K562 (cell line): ENCODE data around the gene CLIP1. TPM values are rescaled to one million over a fixed set of nuclear protein-coding genes. Genes with fewer than 3 reads are reported as not detected.
A peak's percentile ranks its signal among the peaks of the same experiment; 100 is the strongest.

Experiments
- ARID1B ChIP-seq: fragments of 450-650 bp; IDR thresholded peaks from 2 replicates; pipeline ENCODE4 v1.6.1; 2016; ENCODE audit warnings: antibody characterized with exemption, mild to moderate bottlenecking, inconsistent platforms
- BACH1 ChIP-seq: fragments of 200-800 bp; sonication (Bioruptor generic); IDR thresholded peaks from 2 replicates; pipeline ENCODE4 v1.6.1; 2016; ENCODE audit warnings: missing genetic modification characterization, missing compliant biosample characterization
- CBFB ChIP-seq: sonication (generic); formaldehyde crosslinking; IDR thresholded peaks from 2 replicates; pipeline ENCODE4 v1.4.0; 2020; ENCODE audit warnings: mild to moderate bottlenecking, missing genetic modification reagents
- CBX5 ChIP-seq: IDR thresholded peaks from 2 replicates; pipeline ENCODE4 v1.6.1; 2014; ENCODE audit warnings: low read depth, borderline replicate concordance
- CHD2 ChIP-seq: IDR thresholded peaks from 2 replicates; pipeline ENCODE4 v1.6.1; 2011; ENCODE audit warnings: low read depth, low read length
- FOS ChIP-seq: IDR thresholded peaks from 3 replicates; pipeline ENCODE4 v1.6.1; 2011; ENCODE audit not compliant: insufficient read length; ENCODE audit errors: extremely low read depth
- HNRNPL ChIP-seq: fragments of 200-400 bp; formaldehyde crosslinking; IDR thresholded peaks from 2 replicates; pipeline ENCODE4 v1.6.1; 2017; ENCODE audit warnings: low read depth, mild to moderate bottlenecking, low read length
- IRF2 ChIP-seq: sonication (generic); formaldehyde crosslinking; IDR thresholded peaks from 2 replicates; pipeline ENCODE4 v1.8.1; 2022; ENCODE audit warnings: mild to moderate bottlenecking, missing genetic modification reagents
- L3MBTL2 ChIP-seq: fragments of 450-650 bp; IDR thresholded peaks from 2 replicates; pipeline ENCODE4 v1.6.1; 2016; ENCODE audit warnings: mild to moderate bottlenecking, moderate library complexity
- NRF1 ChIP-seq, 2 experiments: fragments of 450-650 bp; IDR thresholded peaks in 1 of 2; conservative IDR thresholded peaks in 1 of 2; 2 replicates each; pipeline ENCODE4 v1.6.1; 2014; ENCODE audit warnings: mild to moderate bottlenecking in 2 of 2
- RAD21 ChIP-seq, 2 experiments: fragments of 250-450 bp in 1 of 2; fragments of 450-650 bp in 1 of 2; sonication (Bioruptor Pico) in 1 of 2; formaldehyde crosslinking in 1 of 2; IDR thresholded peaks in 1 of 2; conservative IDR thresholded peaks in 1 of 2; 2 replicates each; pipeline versions ENCODE4 v1.4.0 to v1.8.0; 2020 to 2022; ENCODE audit warnings: mild to moderate bottlenecking in 2 of 2, moderate library complexity in 1 of 2
- RBM34 ChIP-seq: fragments of 200-400 bp; formaldehyde crosslinking; IDR thresholded peaks from 2 replicates; pipeline ENCODE4 v1.6.1; 2018; ENCODE audit warnings: low read length, borderline replicate concordance; ENCODE audit not compliant: insufficient read depth
- SMARCC2 ChIP-seq: fragments of 450-650 bp; IDR thresholded peaks from 2 replicates; pipeline ENCODE4 v1.6.1; 2017; ENCODE audit warnings: antibody characterized with exemption, moderate library complexity, mild to moderate bottlenecking, low read depth
- ZFPM2 ChIP-seq: fragments of 250-450 bp; sonication (Bioruptor Pico); IDR thresholded peaks from 2 replicates; pipeline ENCODE4 v1.5.1; 2022; ENCODE audit warnings: mild to moderate bottlenecking
- ZNF253 ChIP-seq: fragments of 250-450 bp; sonication (Bioruptor Pico); conservative IDR thresholded peaks from 2 replicates; pipeline ENCODE4 v1.6.1; 2021; ENCODE audit warnings: mild to moderate bottlenecking
- ZNF583 ChIP-seq: fragments of 250-450 bp; sonication (Bioruptor Pico); IDR thresholded peaks from 2 replicates; pipeline ENCODE4 v1.4.0; 2020
- polyA plus RNA-seq, 8 experiments: library from polyadenylated mRNA; depleted of rRNA in 4 of 8; stranded (reverse) in 5 of 8; unstranded in 3 of 8; fragments of >200 nt; fragmentation: Nextera tagmentation in 2 of 8; fragmentation: Illumina TruSeq in 1 of 8; extraction: Ambion mirVana in 2 of 8; extraction: Trizol in 1 of 8; gene quantifications; 2 replicates each; pipeline versions ENCODE4 v1.2.1 to v1.2.3, GENCODE V29; 2011 to 2014; ENCODE audit warnings: inconsistent platforms in 1 of 8, missing spikeins in 1 of 8
- total RNA-seq, 7 experiments: library from RNA; depleted of rRNA in 6 of 7; stranded (reverse); fragments of >200 nt in 6 of 7; fragmentation: Illumina TruSeq in 2 of 7; extraction: Trizol in 2 of 7; gene quantifications; 2 replicates each; pipeline versions ENCODE4 v1.2.1 to v1.2.3, GENCODE V29; 2011 to 2021; ENCODE audit warnings: low replicate concordance in 1 of 7
- TF ChIP-seq, protein P1 (sequence below): fragments of 250-450 bp; sonication (Bioruptor Pico); IDR thresholded peaks from 2 replicates; pipeline ENCODE4 v1.5.1; 2021; ENCODE audit warnings: mild to moderate bottlenecking
- TF ChIP-seq, protein P2 (sequence below), 3 experiments: IDR thresholded peaks in 2 of 3; conservative IDR thresholded peaks in 1 of 3; 2 replicates each; pipeline ENCODE4 v1.5.1; 2011 to 2012; ENCODE audit warnings: low read length in 3 of 3, mild to moderate bottlenecking in 3 of 3, control low read depth in 2 of 3, improper control_type of control experiment in 1 of 3, inconsistent platforms in 1 of 3, low read depth in 1 of 3, mixed read lengths in 1 of 3, moderate library complexity in 1 of 3; ENCODE audit not compliant: insufficient read depth in 2 of 3
- TF ChIP-seq, protein P3 (sequence below): sonication (generic); formaldehyde crosslinking; IDR thresholded peaks from 2 replicates; pipeline ENCODE4 v1.8.1; 2022; ENCODE audit warnings: missing genetic modification reagents
- TF ChIP-seq, protein P4 (sequence below): fragments of 450-650 bp; IDR thresholded peaks from 2 replicates; pipeline ENCODE4 v1.6.1; 2017; ENCODE audit warnings: mild to moderate bottlenecking, moderate library complexity
- TF ChIP-seq, protein P5 (sequence below): fragments of 450-650 bp; formaldehyde crosslinking; conservative IDR thresholded peaks from 2 replicates; pipeline ENCODE4 v1.4.0; 2022; ENCODE audit warnings: mild to moderate bottlenecking, missing genetic modification characterization

The CLIP1 gene
- total and polyA plus RNA-seq, 9 of the 15 experiments (the other 6 are each of a cell fraction or from before 2014, with no cell fraction given) = 5.8 to 33.9 (median 27.6) TPM

DNA sequence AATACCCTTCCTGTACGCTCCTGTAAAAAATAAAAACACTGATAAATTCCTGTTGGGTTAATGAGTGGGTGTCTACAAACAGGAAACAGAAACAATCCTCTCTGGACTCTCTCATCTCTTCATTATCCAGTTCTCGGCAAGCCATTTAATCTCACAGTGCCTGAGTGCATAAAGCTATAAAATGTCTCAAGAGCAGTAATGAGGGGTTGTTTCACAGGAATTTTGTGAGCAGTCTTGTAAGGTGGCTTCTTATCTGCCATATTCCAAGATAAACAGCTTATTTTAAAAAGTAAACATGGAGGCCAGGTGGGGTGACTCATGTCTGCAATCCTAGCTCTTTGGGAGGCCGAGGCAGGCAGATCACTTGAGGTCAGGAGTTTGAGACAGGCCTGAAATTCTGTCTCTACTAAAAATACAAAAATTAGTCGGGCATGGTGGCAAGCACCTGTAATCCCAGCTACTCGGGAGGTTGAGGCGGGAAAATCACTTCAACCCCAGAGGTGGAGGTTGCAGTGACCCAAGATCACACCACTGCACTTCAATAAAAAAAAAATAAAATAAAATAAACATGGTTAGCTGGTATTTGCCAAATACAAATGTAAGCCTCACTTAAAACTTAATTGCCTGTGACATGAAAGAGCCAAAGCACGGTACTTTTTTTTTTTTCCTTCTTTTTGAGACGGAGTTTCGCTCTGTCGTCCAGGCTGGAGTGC lies 54.0 kb downstream of the CLIP1 start (continued):
- TF ChIP-seq CHD2 (no peak), L3MBTL2 (peak; percentile 39; the same call in 1 of the 2 replicates), SMARCC2 (peak; percentile 69; the same call in 1 of the 2 replicates), ZNF583 (CRISPR knock-in tag) (0 out of 2 replicates have a peak, but pooled peaks have one; percentile 54), FOS (no peak), CBFB (CRISPR knock-in tag) (no peak), BACH1 (tag) (peak; percentile 17; the same call in 1 of the 2 replicates), ZNF253 (CRISPR knock-in tag) (no peak), HNRNPL (no peak), RBM34 (no peak), IRF2 (CRISPR knock-in tag) (no peak), ARID1B (peak; percentile 79), RAD21 (CRISPR knock-in tag; conservative IDR thresholded peaks at IDR 0.05 in 1 of 2, IDR thresholded peaks at IDR 0.05 in 1 of 2) (no peak), CBX5 (no peak), ZFPM2 (no peak), NRF1 (conservative IDR thresholded peaks at IDR 0.05 in 1 of 2, IDR thresholded peaks at IDR 0.05 in 1 of 2) (no peak)
- TF ChIP-seq, protein P1, sequence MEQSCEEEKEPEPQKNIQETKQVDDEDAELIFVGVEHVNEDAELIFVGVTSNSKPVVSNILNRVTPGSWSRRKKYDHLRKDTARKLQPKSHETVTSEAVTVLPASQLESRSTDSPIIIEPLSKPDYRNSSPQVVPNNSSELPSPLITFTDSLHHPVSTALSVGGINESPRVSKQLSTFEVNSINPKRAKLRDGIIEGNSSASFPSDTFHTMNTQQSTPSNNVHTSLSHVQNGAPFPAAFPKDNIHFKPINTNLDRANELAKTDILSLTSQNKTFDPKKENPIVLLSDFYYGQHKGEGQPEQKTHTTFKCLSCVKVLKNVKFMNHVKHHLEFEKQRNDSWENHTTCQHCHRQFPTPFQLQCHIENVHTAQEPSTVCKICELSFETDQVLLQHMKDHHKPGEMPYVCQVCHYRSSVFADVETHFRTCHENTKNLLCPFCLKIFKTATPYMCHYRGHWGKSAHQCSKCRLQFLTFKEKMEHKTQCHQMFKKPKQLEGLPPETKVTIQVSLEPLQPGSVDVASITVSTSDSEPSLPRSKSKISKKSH = no peak
- TF ChIP-seq, protein P2, sequence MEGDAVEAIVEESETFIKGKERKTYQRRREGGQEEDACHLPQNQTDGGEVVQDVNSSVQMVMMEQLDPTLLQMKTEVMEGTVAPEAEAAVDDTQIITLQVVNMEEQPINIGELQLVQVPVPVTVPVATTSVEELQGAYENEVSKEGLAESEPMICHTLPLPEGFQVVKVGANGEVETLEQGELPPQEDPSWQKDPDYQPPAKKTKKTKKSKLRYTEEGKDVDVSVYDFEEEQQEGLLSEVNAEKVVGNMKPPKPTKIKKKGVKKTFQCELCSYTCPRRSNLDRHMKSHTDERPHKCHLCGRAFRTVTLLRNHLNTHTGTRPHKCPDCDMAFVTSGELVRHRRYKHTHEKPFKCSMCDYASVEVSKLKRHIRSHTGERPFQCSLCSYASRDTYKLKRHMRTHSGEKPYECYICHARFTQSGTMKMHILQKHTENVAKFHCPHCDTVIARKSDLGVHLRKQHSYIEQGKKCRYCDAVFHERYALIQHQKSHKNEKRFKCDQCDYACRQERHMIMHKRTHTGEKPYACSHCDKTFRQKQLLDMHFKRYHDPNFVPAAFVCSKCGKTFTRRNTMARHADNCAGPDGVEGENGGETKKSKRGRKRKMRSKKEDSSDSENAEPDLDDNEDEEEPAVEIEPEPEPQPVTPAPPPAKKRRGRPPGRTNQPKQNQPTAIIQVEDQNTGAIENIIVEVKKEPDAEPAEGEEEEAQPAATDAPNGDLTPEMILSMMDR (IDR thresholded peaks at IDR 0.05 in 2 of 3, conservative IDR thresholded peaks at IDR 0.05 in 1 of 3; ENCODE audit: insufficient read depth in 2 of 3, low read depth in 1 of 3, low read length in 3 of 3) = no peak
- TF ChIP-seq, protein P3, sequence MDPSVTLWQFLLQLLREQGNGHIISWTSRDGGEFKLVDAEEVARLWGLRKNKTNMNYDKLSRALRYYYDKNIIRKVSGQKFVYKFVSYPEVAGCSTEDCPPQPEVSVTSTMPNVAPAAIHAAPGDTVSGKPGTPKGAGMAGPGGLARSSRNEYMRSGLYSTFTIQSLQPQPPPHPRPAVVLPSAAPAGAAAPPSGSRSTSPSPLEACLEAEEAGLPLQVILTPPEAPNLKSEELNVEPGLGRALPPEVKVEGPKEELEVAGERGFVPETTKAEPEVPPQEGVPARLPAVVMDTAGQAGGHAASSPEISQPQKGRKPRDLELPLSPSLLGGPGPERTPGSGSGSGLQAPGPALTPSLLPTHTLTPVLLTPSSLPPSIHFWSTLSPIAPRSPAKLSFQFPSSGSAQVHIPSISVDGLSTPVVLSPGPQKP (CRISPR knock-in tag) = no peak
- TF ChIP-seq, protein P4, sequence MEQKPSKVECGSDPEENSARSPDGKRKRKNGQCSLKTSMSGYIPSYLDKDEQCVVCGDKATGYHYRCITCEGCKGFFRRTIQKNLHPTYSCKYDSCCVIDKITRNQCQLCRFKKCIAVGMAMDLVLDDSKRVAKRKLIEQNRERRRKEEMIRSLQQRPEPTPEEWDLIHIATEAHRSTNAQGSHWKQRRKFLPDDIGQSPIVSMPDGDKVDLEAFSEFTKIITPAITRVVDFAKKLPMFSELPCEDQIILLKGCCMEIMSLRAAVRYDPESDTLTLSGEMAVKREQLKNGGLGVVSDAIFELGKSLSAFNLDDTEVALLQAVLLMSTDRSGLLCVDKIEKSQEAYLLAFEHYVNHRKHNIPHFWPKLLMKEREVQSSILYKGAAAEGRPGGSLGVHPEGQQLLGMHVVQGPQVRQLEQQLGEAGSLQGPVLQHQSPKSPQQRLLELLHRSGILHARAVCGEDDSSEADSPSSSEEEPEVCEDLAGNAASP = peak; percentile 55
- TF ChIP-seq, protein P5, sequence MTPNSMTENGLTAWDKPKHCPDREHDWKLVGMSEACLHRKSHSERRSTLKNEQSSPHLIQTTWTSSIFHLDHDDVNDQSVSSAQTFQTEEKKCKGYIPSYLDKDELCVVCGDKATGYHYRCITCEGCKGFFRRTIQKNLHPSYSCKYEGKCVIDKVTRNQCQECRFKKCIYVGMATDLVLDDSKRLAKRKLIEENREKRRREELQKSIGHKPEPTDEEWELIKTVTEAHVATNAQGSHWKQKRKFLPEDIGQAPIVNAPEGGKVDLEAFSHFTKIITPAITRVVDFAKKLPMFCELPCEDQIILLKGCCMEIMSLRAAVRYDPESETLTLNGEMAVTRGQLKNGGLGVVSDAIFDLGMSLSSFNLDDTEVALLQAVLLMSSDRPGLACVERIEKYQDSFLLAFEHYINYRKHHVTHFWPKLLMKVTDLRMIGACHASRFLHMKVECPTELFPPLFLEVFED (CRISPR knock-in tag) = no peak
